Measurements from ENCODE around the gene NSD2. TPM values are rescaled to one million over a fixed set of nuclear protein-coding genes. Genes with fewer than 3 reads are reported as not detected.

NSD2 gene
- total RNA-seq, 1 experiment from 2014 or later: 128 TPM

- TF ChIP-seq AR (CRISPR knock-in tag; IDR thresholded peaks at IDR 0.05) (no peak), NR3C1 (CRISPR knock-in tag; conservative IDR thresholded peaks at IDR 0.05; ENCODE audit: low read depth) (no peak), ZNF219 (CRISPR knock-in tag; IDR thresholded peaks at IDR 0.05; ENCODE audit: borderline replicate concordance) (no peak), SOX15 (CRISPR knock-in tag; IDR thresholded peaks at IDR 0.05) (no peak), HMGA2 (CRISPR knock-in tag; IDR thresholded peaks at IDR 0.05) (no peak), JUN (CRISPR knock-in tag; IDR thresholded peaks at IDR 0.05) (no peak), CREM (CRISPR knock-in tag; IDR thresholded peaks at IDR 0.05) (no peak), SMAD4 (CRISPR knock-in tag; IDR thresholded peaks at IDR 0.05) (no peak), MXD4 (CRISPR knock-in tag; IDR thresholded peaks at IDR 0.05; ENCODE audit: borderline replicate concordance) (no peak), KAT7 (CRISPR knock-in tag; IDR thresholded peaks at IDR 0.05; ENCODE audit: borderline replicate concordance) (no peak), USF2 (CRISPR knock-in tag; IDR thresholded peaks at IDR 0.05) (no peak)
These were observed 89.1 kb downstream of the NSD2 start (continued) for GRCh38 chr4:1960170-1960825.

DNA sequence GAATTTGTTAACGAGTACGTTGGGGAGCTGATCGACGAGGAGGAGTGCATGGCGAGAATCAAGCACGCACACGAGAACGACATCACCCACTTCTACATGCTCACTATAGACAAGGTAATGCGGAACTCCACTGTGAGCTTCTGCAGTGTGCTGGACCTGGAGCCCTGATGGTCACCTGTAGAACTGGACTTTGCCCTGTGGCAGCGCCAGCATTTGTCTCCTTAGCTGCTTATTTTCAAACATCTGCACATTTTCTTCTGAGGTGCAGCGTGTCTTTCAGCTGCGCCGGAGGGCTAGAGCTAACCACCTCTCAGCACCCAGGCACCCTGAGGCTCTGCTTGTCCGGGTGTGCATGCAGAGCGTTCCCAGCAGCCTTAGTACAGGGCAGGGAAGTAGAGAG, 89.8 kb downstream of the NSD2 start:
- TF ChIP-seq MLX (CRISPR knock-in tag; IDR thresholded peaks at IDR 0.05) (no peak), JAZF1 (CRISPR knock-in tag; IDR thresholded peaks at IDR 0.05) (no peak), MYBL2 (CRISPR knock-in tag; IDR thresholded peaks at IDR 0.05) (no peak), FOXK1 (CRISPR knock-in tag; IDR thresholded peaks at IDR 0.05) (no peak), ZBTB21 (CRISPR knock-in tag; IDR thresholded peaks at IDR 0.05; ENCODE audit: borderline replicate concordance) (no peak), TEAD4 (CRISPR knock-in tag; IDR thresholded peaks at IDR 0.05) (no peak), STAT6 (CRISPR knock-in tag; conservative IDR thresholded peaks at IDR 0.05; ENCODE audit: low read depth) (no peak), OVOL2 (CRISPR knock-in tag; IDR thresholded peaks at IDR 0.05; ENCODE audit: borderline replicate concordance) (no peak), ZNF263 (CRISPR knock-in tag; IDR thresholded peaks at IDR 0.05; ENCODE audit: low read depth) (no peak), EMX1 (CRISPR knock-in tag; IDR thresholded peaks at IDR 0.05) (no peak), ELF4 (CRISPR knock-in tag; IDR thresholded peaks at IDR 0.05; ENCODE audit: low read depth) (no peak), HMGA2 (CRISPR knock-in tag; IDR thresholded peaks at IDR 0.05) (no peak)
- TF ChIP-seq, protein P1, sequence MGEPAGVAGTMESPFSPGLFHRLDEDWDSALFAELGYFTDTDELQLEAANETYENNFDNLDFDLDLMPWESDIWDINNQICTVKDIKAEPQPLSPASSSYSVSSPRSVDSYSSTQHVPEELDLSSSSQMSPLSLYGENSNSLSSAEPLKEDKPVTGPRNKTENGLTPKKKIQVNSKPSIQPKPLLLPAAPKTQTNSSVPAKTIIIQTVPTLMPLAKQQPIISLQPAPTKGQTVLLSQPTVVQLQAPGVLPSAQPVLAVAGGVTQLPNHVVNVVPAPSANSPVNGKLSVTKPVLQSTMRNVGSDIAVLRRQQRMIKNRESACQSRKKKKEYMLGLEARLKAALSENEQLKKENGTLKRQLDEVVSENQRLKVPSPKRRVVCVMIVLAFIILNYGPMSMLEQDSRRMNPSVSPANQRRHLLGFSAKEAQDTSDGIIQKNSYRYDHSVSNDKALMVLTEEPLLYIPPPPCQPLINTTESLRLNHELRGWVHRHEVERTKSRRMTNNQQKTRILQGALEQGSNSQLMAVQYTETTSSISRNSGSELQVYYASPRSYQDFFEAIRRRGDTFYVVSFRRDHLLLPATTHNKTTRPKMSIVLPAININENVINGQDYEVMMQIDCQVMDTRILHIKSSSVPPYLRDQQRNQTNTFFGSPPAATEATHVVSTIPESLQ (CRISPR knock-in tag; IDR thresholded peaks at IDR 0.05): no peak
- TF ChIP-seq, protein P2, sequence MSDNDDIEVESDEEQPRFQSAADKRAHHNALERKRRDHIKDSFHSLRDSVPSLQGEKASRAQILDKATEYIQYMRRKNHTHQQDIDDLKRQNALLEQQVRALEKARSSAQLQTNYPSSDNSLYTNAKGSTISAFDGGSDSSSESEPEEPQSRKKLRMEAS (CRISPR knock-in tag; IDR thresholded peaks at IDR 0.05): no peak
- no peaks in the 10 kb centered on the region for H3K27me3 Mint-ChIP-seq (ENCODE audit: low read depth)
- peaks cover 65% of the 10 kb centered on the region for H3K36me3 Mint-ChIP-seq
- no peak overlapping the region for H3K4me3 Mint-ChIP-seq
- CTCF ChIA-PET: no interaction called here
- no peaks in the 10 kb centered on the region for H3K9me3 Mint-ChIP-seq
- ATAC-seq (no peak), DNase-seq (ENCODE audit: low spot score) (no peak)
- POLR2A ChIA-PET: no interaction called here
- H3K27ac Mint-ChIP-seq: no peak overlapping the region
- peaks cover 4% of the 10 kb centered on the region for H3K4me1 Mint-ChIP-seq

All from WTC11 (cell line).